PFSK-1 (cell line): ENCODE data around the gene ABCC10.

Source experiments
- FOXP2 ChIP-seq: optimal IDR thresholded peaks from 2 replicates; pipeline ENCODE3; 2011; ENCODE audit warnings: borderline replicate concordance, control low read depth, inconsistent platforms; ENCODE audit not compliant: insufficient read depth; ENCODE audit errors: extremely low read length, extremely low read depth
- POLR2AphosphoS5 ChIP-seq: IDR thresholded peaks from 2 replicates; pipeline ENCODE4 v1.6.1; 2012; ENCODE audit warnings: low read depth, mild to moderate bottlenecking, control low read depth, low read length, moderate library complexity
- REST ChIP-seq, 2 experiments: IDR thresholded peaks; 2 replicates each; pipeline versions ENCODE4 v1.6.1 to v1.8.0; 2011 to 2012; ENCODE audit warnings: low read depth in 2 of 2, low read length in 2 of 2, control low read depth in 1 of 2, inconsistent platforms in 1 of 2, mild to moderate bottlenecking in 1 of 2, moderate library complexity in 1 of 2; ENCODE audit not compliant: insufficient read depth in 1 of 2
- SIN3A ChIP-seq: IDR thresholded peaks from 2 replicates; pipeline ENCODE4 v1.6.1; 2012; ENCODE audit warnings: mild to moderate bottlenecking, low read length, moderate library complexity, borderline replicate concordance; ENCODE audit not compliant: insufficient read depth
- TAF1 ChIP-seq: IDR thresholded peaks from 2 replicates; pipeline ENCODE4 v1.6.1; 2012; ENCODE audit warnings: low read length, control low read depth, borderline replicate concordance; ENCODE audit not compliant: insufficient read depth

The ABCC10 gene

GRCh38 chr6:43444582-43444981 lies 17.2 kb downstream of the ABCC10 start:
- TF ChIP-seq POLR2AphosphoS5 (no peak), SIN3A (no peak), FOXP2 (no peak), TAF1 (no peak), REST (IDR thresholded peaks at IDR 0.05; ENCODE audit: insufficient read depth in 1 of 2, low read depth in 2 of 2, low read length in 2 of 2) (no peak)

- TF ChIP-seq POLR2AphosphoS5 (no peak), TAF1 (no peak), FOXP2 (no peak), SIN3A (no peak), REST (IDR thresholded peaks at IDR 0.05; ENCODE audit: insufficient read depth in 1 of 2, low read depth in 2 of 2, low read length in 2 of 2) (no peak)
These were observed 18.2 kb downstream of the ABCC10 start for GRCh38 chr6:43445576-43445975.

GRCh38 chr6:43447604-43448003 lies 20.3 kb downstream of the ABCC10 start:
- TF ChIP-seq POLR2AphosphoS5 (no peak), FOXP2 (no peak), REST (IDR thresholded peaks at IDR 0.05; ENCODE audit: insufficient read depth in 1 of 2, low read depth in 2 of 2, low read length in 2 of 2) (no peak), SIN3A (no peak), TAF1 (no peak)

- no peak for TF ChIP-seq POLR2AphosphoS5
- no peak for TF ChIP-seq TAF1
- TF ChIP-seq SIN3A, result no peak
- no peak for TF ChIP-seq FOXP2
- TF ChIP-seq REST (IDR thresholded peaks at IDR 0.05; ENCODE audit: insufficient read depth in 1 of 2, low read depth in 2 of 2, low read length in 2 of 2), result no peak
These were observed 21.6 kb downstream of the ABCC10 start for GRCh38 chr6:43448916-43449315.

- TF ChIP-seq TAF1, result no peak
- TF ChIP-seq POLR2AphosphoS5, result no peak
- TF ChIP-seq FOXP2, result no peak
- no peak for TF ChIP-seq SIN3A
- TF ChIP-seq REST (IDR thresholded peaks at IDR 0.05; ENCODE audit: insufficient read depth in 1 of 2, low read depth in 2 of 2, low read length in 2 of 2), result no peak
These were observed 23.4 kb downstream of the ABCC10 start for GRCh38 chr6:43450699-43451131.
